SK-N-MC (cell line): ENCODE data around the gene NOVA2.
A peak's percentile ranks its signal among the peaks of the same experiment; 100 is the strongest.

Experiments used
- DNase-seq: peaks from one replicate; pipeline ENCODE4 v3.0.0-alpha.2; 2011; ENCODE audit warnings: low read depth, low spot score
- H3K27ac ChIP-seq: fragments of 200-600 bp; sonication (generic); 2 replicates; pipeline ENCODE4 v1.5.1; 2016; ENCODE audit warnings: mixed run types
- H3K36me3 ChIP-seq: fragments of 200-600 bp; sonication (generic); 2 replicates; pipeline ENCODE4 v1.6.1; 2017; ENCODE audit warnings: antibody characterized with exemption, low read length, mixed read lengths; ENCODE audit not compliant: insufficient read depth
- H3K4me3 ChIP-seq: fragments of 200-600 bp; sonication (generic); 2 replicates; pipeline ENCODE4 v1.5.1; 2016
- H3K9ac ChIP-seq: fragments of 200-600 bp; sonication (generic); 2 replicates; pipeline ENCODE4 v1.8.0; 2017; ENCODE audit warnings: mixed run types, mixed read lengths; ENCODE audit not compliant: insufficient read length
- H3K9me3 ChIP-seq: fragments of 200-600 bp; sonication (generic); 2 replicates; pipeline ENCODE4 v1.6.1; 2017; ENCODE audit warnings: low read depth, mild to moderate bottlenecking, antibody characterized with exemption, low read length, moderate library complexity, mixed read lengths
- EZH2 ChIP-seq: fragments of 200-600 bp; sonication (generic); IDR thresholded peaks from one replicate; pipeline ENCODE4 v1.6.1; 2017; ENCODE audit warnings: antibody characterized with exemption
- FOXP2 ChIP-seq: optimal IDR thresholded peaks from 2 replicates; pipeline ENCODE3; 2011; ENCODE audit warnings: mild to moderate bottlenecking, moderate library complexity; ENCODE audit not compliant: insufficient read depth; ENCODE audit errors: extremely low read length, control extremely low read depth
- POLR2AphosphoS5 ChIP-seq: IDR thresholded peaks from 2 replicates; pipeline ENCODE4 v1.6.1; 2012; ENCODE audit warnings: mild to moderate bottlenecking, low read depth, low read length, borderline replicate concordance

NOVA2 gene

GRCh38 chr19:45885556-45886426 lies 87.9 kb downstream of the NOVA2 start, which contains the start of gene IRF2BP1:
TSS of gene IRF2BP1 (minus strand) at chr19:45886141. CDS start at chr19:45885774, 367 bp downstream.
- H3K4me3 ChIP-seq: peak within 1 kb of the TSS; percentile 98
- peak within 1 kb of the TSS; percentile 88 for H3K9ac ChIP-seq
- peak within 1 kb of the TSS; percentile 93 for H3K27ac ChIP-seq
- no peaks in the 10 kb centered on the region for H3K36me3 ChIP-seq
- TF ChIP-seq POLR2AphosphoS5 (peak; percentile 22; the same call in 1 of the 2 replicates), EZH2 (no peak), FOXP2 (no peak)
- H3K9me3 ChIP-seq: no peaks in the 10 kb centered on the region
- peak; percentile 60 for DNase-seq

GRCh38 chr19:45884682-45885555 lies 88.7 kb downstream of the NOVA2 start:
- Histone ChIP-seq H3K27ac (no peak overlapping the region), H3K36me3 (no peaks in the 10 kb centered on the region), H3K9me3 (no peaks in the 10 kb centered on the region), H3K4me3 (peak overlapping the region; percentile 98), H3K9ac (peak overlapping the region; percentile 88)
- no peak for DNase-seq
- TF ChIP-seq EZH2 (no peak), FOXP2 (no peak), POLR2AphosphoS5 (no peak)

- H3K36me3 ChIP-seq: no peaks in the 10 kb centered on the region
- H3K9me3 ChIP-seq: no peaks in the 10 kb centered on the region
- TF ChIP-seq FOXP2 (no peak), EZH2 (no peak), POLR2AphosphoS5 (no peak)
- H3K9ac ChIP-seq: no peak overlapping the region
- no peak for DNase-seq
- H3K27ac ChIP-seq: no peak overlapping the region
- H3K4me3 ChIP-seq: peak overlapping the region; percentile 52
Observed at GRCh38 chr19:45883881-45884681, 89.6 kb downstream of the NOVA2 start.
